T-helper 9 cell (primary cell): Measurements from ENCODE around the gene ATP11B.
"Not testable (repeated sequence)": the region's sequence is repeated elsewhere in the genome, so short reads cannot be mapped to it uniquely, and the experiment has no call there.

Source experiments
- DNase-seq: peaks from one replicate; pipeline ENCODE4 v3.0.0-alpha.2; 2020

Gene ATP11B

GRCh38 chr3:182848906-182849305 is 55.6 kb downstream of the ATP11B start:
- no peak for DNase-seq

- no peak for DNase-seq
These were observed 61.8 kb downstream of the ATP11B start for GRCh38 chr3:182855076-182855475.

- no peak for DNase-seq
These were observed 68.0 kb downstream of the ATP11B start for GRCh38 chr3:182861348-182861747.

- no peak for DNase-seq
These were observed 69.0 kb downstream of the ATP11B start for GRCh38 chr3:182862159-182862860.

- DNase-seq, result no peak
These were observed 75.8 kb downstream of the ATP11B start for GRCh38 chr3:182869059-182869458.

- DNase-seq, result not testable (repeated sequence)
These were observed 77.6 kb downstream of the ATP11B start for GRCh38 chr3:182870917-182871316.

- no peak for DNase-seq
These were observed 85.8 kb downstream of the ATP11B start for GRCh38 chr3:182879031-182879611.

- no peak for DNase-seq
These were observed 93.2 kb downstream of the ATP11B start for GRCh38 chr3:182886497-182886896.

- DNase-seq, result no peak
These were observed 96.8 kb downstream of the ATP11B start for GRCh38 chr3:182889948-182890629.

GRCh38 chr3:182891364-182891763 is 98.1 kb downstream of the ATP11B start:
- no peak for DNase-seq

- no peak for DNase-seq
These were observed 98.9 kb downstream of the ATP11B start for GRCh38 chr3:182892226-182892625.

GRCh38 chr3:182895513-182896112 is 102.3 kb downstream of the ATP11B start:
- no peak for DNase-seq

- DNase-seq, result no peak
These were observed 103.2 kb downstream of the ATP11B start for GRCh38 chr3:182896553-182896952.

- no peak for DNase-seq
These were observed 108.9 kb downstream of the ATP11B start for GRCh38 chr3:182902236-182902635.

- DNase-seq, result no peak
These were observed 110.9 kb downstream of the ATP11B start for GRCh38 chr3:182904164-182904563.

- DNase-seq, result no peak
These were observed 112.3 kb downstream of the ATP11B start for GRCh38 chr3:182905623-182906022.

- DNase-seq, result no peak
These were observed 112.7 kb downstream of the ATP11B start for GRCh38 chr3:182906036-182906435.

- DNase-seq, result no peak
These were observed 115.2 kb downstream of the ATP11B start for GRCh38 chr3:182908471-182908870.

GRCh38 chr3:182909318-182910040 is 116.2 kb downstream of the ATP11B start:
- no peak for DNase-seq

- no peak for DNase-seq
These were observed 117.9 kb downstream of the ATP11B start for GRCh38 chr3:182910936-182911781.

- no peak for DNase-seq
These were observed 118.4 kb downstream of the ATP11B start for GRCh38 chr3:182911782-182912111.

- DNase-seq, result no peak
These were observed 119.2 kb downstream of the ATP11B start for GRCh38 chr3:182912474-182912873.
